ENCODE data around the gene DNM3. TPM values are rescaled to one million over a fixed set of nuclear protein-coding genes. Genes with fewer than 3 reads are reported as not detected.

Gene DNM3
- polyA plus RNA-seq, 3 donors = 0.15 TPM; not detected in 2

GRCh38 chr1:172215006-172215405 lies 373.7 kb downstream of the DNM3 start:
- Histone ChIP-seq H3K9me3 (replicated peaks in 1 of 2; ENCODE audit: control insufficient read depth in 1 of 2, insufficient read depth in 1 of 2, low read length in 2 of 2) (no peaks in the 10 kb centered on the region), H3K9ac (ENCODE audit: insufficient read depth, low read length, poor library complexity, severe bottlenecking) (no peak overlapping the region), H3K4me2 (replicated peaks; ENCODE audit: extremely low read depth, low read length, poor library complexity, severe bottlenecking) (no peak overlapping the region), H3K27me3 (ENCODE audit: control insufficient read depth in 2 of 2, insufficient read depth in 2 of 2, low read length in 2 of 2) (no peaks in the 10 kb centered on the region), H3K79me2 (ENCODE audit: insufficient read depth, low read length) (no peaks in the 10 kb centered on the region), H3K4me3 (replicated peaks in 1 of 3; ENCODE audit: low read depth in 2 of 3, low read length in 3 of 3) (no peak overlapping the region), H3K4me1 (ENCODE audit: control insufficient read depth in 1 of 2, insufficient read depth in 2 of 2, low read length in 2 of 2) (no peaks in the 10 kb centered on the region), H3K27ac (ENCODE audit: low read depth in 1 of 2, low read length in 2 of 2) (no peak overlapping the region), H2AFZ (ENCODE audit: insufficient read depth, low read depth, low read length, poor library complexity, severe bottlenecking) (no peak overlapping the region), H3K36me3 (replicated peaks in 1 of 2; ENCODE audit: control insufficient read depth in 1 of 2, insufficient read depth in 2 of 2, low read length in 2 of 2) (no peaks in the 10 kb centered on the region), H4K20me1 (ENCODE audit: insufficient read depth, low read length) (no peaks in the 10 kb centered on the region)
- intact Hi-C loops (cut with micrococcal nuclease) = no loop called here
- TF ChIP-seq, protein P1, sequence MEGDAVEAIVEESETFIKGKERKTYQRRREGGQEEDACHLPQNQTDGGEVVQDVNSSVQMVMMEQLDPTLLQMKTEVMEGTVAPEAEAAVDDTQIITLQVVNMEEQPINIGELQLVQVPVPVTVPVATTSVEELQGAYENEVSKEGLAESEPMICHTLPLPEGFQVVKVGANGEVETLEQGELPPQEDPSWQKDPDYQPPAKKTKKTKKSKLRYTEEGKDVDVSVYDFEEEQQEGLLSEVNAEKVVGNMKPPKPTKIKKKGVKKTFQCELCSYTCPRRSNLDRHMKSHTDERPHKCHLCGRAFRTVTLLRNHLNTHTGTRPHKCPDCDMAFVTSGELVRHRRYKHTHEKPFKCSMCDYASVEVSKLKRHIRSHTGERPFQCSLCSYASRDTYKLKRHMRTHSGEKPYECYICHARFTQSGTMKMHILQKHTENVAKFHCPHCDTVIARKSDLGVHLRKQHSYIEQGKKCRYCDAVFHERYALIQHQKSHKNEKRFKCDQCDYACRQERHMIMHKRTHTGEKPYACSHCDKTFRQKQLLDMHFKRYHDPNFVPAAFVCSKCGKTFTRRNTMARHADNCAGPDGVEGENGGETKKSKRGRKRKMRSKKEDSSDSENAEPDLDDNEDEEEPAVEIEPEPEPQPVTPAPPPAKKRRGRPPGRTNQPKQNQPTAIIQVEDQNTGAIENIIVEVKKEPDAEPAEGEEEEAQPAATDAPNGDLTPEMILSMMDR (IDR thresholded peaks at IDR 0.05) = no peak
- H3K36me3 Mint-ChIP-seq = no peaks in the 10 kb centered on the region
- no peak overlapping the region for H3K27ac Mint-ChIP-seq
- DNase-seq = no peak
- H3K9me3 Mint-ChIP-seq = no peaks in the 10 kb centered on the region
- H3K4me1 Mint-ChIP-seq = no peaks in the 10 kb centered on the region
- H3K27me3 Mint-ChIP-seq (ENCODE audit: low read depth in 3 of 3) = no peaks in the 10 kb centered on the region
- WGBS (ENCODE audit: insufficient coverage) = 100% methylated on average over 1 of the region's 3 CpGs
- no peak overlapping the region for H3K4me3 Mint-ChIP-seq

DNA sequence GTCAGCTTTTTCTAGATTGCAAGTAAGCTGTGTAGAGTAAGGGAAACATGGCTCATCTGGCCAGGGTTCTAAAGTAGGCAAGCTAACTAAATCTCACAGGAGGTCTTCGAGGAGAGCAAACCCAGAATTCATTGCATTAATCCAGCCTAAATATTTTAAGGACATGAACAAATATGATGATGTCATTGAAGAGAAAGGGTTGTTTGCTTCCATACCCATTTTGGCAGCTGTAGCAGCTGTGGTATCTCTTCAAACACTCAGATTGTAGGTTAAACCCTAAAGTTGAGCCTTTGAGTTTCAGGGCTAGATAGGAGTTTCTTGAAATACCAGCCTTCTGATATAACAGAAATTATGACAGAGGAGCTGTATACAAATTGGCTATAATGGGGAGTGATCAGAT lies 378.7 kb downstream of the DNM3 start:
- Histone ChIP-seq H3K36me3 (replicated peaks in 1 of 2; ENCODE audit: control insufficient read depth in 1 of 2, insufficient read depth in 2 of 2, low read length in 2 of 2) (no peaks in the 10 kb centered on the region), H3K79me2 (ENCODE audit: insufficient read depth, low read length) (no peaks in the 10 kb centered on the region), H3K9ac (ENCODE audit: insufficient read depth, low read length, poor library complexity, severe bottlenecking) (no peak overlapping the region), H2AFZ (ENCODE audit: insufficient read depth, low read depth, low read length, poor library complexity, severe bottlenecking) (no peak overlapping the region), H3K27ac (ENCODE audit: low read depth in 1 of 2, low read length in 2 of 2) (no peak overlapping the region), H3K4me2 (replicated peaks; ENCODE audit: extremely low read depth, low read length, poor library complexity, severe bottlenecking) (no peak overlapping the region), H4K20me1 (ENCODE audit: insufficient read depth, low read length) (no peaks in the 10 kb centered on the region), H3K4me3 (replicated peaks in 1 of 3; ENCODE audit: low read depth in 2 of 3, low read length in 3 of 3) (no peak overlapping the region), H3K27me3 (ENCODE audit: control insufficient read depth in 2 of 2, insufficient read depth in 2 of 2, low read length in 2 of 2) (no peaks in the 10 kb centered on the region), H3K4me1 (ENCODE audit: control insufficient read depth in 1 of 2, insufficient read depth in 2 of 2, low read length in 2 of 2) (no peaks in the 10 kb centered on the region), H3K9me3 (replicated peaks in 1 of 2; ENCODE audit: control insufficient read depth in 1 of 2, insufficient read depth in 1 of 2, low read length in 2 of 2) (no peaks in the 10 kb centered on the region)
- H3K27me3 Mint-ChIP-seq (ENCODE audit: low read depth in 3 of 3) = no peaks in the 10 kb centered on the region
- intact Hi-C loops (cut with micrococcal nuclease) = no loop called here
- TF ChIP-seq, protein P1 (IDR thresholded peaks at IDR 0.05) = no peak
- DNase-seq = no peak
- H3K9me3 Mint-ChIP-seq = peaks cover 0 to 2% (median 0%) of the 10 kb centered on the region in 7 donors
- H3K27ac Mint-ChIP-seq = no peak overlapping the region
- H3K4me1 Mint-ChIP-seq = peaks cover 4% of the 10 kb centered on the region
- no CpG with 5 or more reads among the region's 1 CpG for WGBS (ENCODE audit: insufficient coverage)
- H3K36me3 Mint-ChIP-seq = no peaks in the 10 kb centered on the region
- no peak overlapping the region for H3K4me3 Mint-ChIP-seq
